GM23338 (cell line): Measurements from ENCODE around the gene DYNLL2.

ENCODE experiments used
- CTCF ChIP-seq, 2 experiments: fragments of 200-600 bp in 1 of 2; sonication (generic) in 1 of 2; conservative IDR thresholded peaks; 2 replicates each; pipeline versions ENCODE4 v1.5.1 to v1.6.1; 2016 to 2017; ENCODE audit warnings: antibody characterized with exemption in 2 of 2, low read depth in 2 of 2, mild to moderate bottlenecking in 2 of 2, moderate library complexity in 1 of 2
- EZH2 ChIP-seq: fragments of 200-600 bp; sonication (generic); IDR thresholded peaks from one replicate; pipeline ENCODE4 v1.8.0; 2017; ENCODE audit warnings: antibody characterized with exemption, mild to moderate bottlenecking, low read depth; ENCODE audit not compliant: unreplicated experiment
- EZH2phosphoT487 ChIP-seq: fragments of 200-600 bp; sonication (generic); IDR thresholded peaks from one replicate; pipeline ENCODE4 v1.8.1; 2018; ENCODE audit warnings: antibody characterized with exemption; ENCODE audit not compliant: unreplicated experiment
- POLR2AphosphoS5 ChIP-seq: IDR thresholded peaks from 2 replicates; pipeline ENCODE4 v1.6.1; 2016; ENCODE audit warnings: antibody characterized with exemption, low read depth
- REST ChIP-seq: IDR thresholded peaks from one replicate; pipeline ENCODE4 v1.6.1; 2018; ENCODE audit warnings: antibody characterized with exemption; ENCODE audit not compliant: unreplicated experiment
- ZNF114 ChIP-seq: fragments of 250-450 bp; sonication (Bioruptor Pico); IDR thresholded peaks from 2 replicates; pipeline ENCODE4 v1.5.0; 2020; ENCODE audit warnings: mild to moderate bottlenecking, moderate library complexity
- ZNF331 ChIP-seq: fragments of 250-450 bp; sonication (Bioruptor Pico); IDR thresholded peaks from 2 replicates; pipeline ENCODE4 v1.5.0; 2020; ENCODE audit warnings: low read depth, mild to moderate bottlenecking, moderate library complexity
- TF ChIP-seq, protein P1 (sequence below): fragments of 250-450 bp; sonication (Bioruptor Pico); IDR thresholded peaks from 2 replicates; pipeline ENCODE4 v1.5.0; 2020; ENCODE audit warnings: mild to moderate bottlenecking, moderate library complexity

DNA sequence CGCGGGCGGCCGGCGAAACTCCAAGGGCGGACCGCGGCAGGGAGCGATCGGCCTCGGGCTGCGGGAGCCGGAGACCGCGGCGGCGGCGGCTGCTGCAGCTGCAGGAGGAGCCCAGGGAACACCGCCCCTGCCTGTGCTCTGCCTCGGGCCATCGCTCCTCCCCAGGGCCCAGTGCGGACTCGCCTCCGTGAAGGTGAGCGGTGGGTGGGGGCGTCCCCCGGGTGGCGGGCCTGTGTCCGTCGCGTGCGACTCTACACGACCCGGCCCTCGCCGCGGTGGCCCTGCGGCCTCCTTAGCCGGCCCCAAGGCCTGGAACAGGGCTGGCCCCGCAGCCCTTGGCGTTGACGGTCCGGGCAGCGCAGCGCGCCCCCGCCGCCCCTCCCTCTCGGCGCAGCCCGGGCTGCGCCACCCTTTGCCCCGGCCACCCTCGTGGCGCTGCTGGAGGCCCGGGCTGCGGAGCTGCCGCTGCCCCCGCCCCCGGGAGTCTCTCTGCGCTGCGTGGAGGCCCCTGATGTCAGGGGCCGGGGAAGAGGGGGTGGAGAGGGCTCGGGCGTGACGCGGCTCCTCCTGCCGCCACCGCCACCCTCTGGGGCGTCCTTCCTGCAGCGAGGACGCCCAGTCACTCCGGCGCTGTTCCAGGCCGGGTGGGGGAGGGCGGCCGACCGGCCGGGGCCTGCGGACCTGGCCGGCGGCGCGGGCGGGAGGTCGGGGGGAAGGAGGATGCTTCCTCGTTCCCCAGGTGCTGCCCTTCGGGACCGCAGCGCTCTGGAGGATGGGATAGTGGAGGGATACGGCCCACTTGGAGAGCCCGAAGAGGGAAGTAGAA lies 485 bp downstream of the DYNLL2 start:
- no peak for TF ChIP-seq POLR2AphosphoS5
- TF ChIP-seq, protein P1, sequence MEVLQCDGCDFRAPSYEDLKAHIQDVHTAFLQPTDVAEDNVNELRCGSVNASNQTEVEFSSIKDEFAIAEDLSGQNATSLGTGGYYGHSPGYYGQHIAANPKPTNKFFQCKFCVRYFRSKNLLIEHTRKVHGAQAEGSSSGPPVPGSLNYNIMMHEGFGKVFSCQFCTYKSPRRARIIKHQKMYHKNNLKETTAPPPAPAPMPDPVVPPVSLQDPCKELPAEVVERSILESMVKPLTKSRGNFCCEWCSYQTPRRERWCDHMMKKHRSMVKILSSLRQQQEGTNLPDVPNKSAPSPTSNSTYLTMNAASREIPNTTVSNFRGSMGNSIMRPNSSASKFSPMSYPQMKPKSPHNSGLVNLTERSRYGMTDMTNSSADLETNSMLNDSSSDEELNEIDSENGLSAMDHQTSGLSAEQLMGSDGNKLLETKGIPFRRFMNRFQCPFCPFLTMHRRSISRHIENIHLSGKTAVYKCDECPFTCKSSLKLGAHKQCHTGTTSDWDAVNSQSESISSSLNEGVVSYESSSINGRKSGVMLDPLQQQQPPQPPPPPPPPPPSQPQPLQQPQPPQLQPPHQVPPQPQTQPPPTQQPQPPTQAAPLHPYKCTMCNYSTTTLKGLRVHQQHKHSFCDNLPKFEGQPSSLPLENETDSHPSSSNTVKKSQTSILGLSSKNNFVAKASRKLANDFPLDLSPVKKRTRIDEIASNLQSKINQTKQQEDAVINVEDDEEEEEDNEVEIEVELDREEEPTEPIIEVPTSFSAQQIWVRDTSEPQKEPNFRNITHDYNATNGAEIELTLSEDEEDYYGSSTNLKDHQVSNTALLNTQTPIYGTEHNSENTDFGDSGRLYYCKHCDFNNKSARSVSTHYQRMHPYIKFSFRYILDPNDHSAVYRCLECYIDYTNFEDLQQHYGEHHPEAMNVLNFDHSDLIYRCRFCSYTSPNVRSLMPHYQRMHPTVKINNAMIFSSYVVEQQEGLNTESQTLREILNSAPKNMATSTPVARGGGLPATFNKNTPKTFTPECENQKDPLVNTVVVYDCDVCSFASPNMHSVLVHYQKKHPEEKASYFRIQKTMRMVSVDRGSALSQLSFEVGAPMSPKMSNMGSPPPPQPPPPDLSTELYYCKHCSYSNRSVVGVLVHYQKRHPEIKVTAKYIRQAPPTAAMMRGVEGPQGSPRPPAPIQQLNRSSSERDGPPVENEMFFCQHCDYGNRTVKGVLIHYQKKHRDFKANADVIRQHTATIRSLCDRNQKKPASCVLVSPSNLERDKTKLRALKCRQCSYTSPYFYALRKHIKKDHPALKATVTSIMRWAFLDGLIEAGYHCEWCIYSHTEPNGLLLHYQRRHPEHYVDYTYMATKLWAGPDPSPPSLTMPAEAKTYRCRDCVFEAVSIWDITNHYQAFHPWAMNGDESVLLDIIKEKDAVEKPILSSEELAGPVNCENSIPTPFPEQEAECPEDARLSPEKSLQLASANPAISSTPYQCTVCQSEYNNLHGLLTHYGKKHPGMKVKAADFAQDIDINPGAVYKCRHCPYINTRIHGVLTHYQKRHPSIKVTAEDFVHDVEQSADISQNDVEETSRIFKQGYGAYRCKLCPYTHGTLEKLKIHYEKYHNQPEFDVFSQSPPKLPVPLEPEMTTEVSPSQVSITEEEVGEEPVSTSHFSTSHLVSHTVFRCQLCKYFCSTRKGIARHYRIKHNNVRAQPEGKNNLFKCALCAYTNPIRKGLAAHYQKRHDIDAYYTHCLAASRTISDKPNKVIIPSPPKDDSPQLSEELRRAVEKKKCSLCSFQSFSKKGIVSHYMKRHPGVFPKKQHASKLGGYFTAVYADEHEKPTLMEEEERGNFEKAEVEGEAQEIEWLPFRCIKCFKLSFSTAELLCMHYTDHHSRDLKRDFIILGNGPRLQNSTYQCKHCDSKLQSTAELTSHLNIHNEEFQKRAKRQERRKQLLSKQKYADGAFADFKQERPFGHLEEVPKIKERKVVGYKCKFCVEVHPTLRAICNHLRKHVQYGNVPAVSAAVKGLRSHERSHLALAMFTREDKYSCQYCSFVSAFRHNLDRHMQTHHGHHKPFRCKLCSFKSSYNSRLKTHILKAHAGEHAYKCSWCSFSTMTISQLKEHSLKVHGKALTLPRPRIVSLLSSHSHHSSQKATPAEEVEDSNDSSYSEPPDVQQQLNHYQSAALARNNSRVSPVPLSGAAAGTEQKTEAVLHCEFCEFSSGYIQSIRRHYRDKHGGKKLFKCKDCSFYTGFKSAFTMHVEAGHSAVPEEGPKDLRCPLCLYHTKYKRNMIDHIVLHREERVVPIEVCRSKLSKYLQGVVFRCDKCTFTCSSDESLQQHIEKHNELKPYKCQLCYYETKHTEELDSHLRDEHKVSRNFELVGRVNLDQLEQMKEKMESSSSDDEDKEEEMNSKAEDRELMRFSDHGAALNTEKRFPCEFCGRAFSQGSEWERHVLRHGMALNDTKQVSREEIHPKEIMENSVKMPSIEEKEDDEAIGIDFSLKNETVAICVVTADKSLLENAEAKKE (CRISPR knock-in tag), result no peak
- no peak for TF ChIP-seq CTCF (conservative IDR thresholded peaks at IDR 0.05; ENCODE audit: low read depth in 2 of 2)
- no peak for TF ChIP-seq EZH2
- no peak for TF ChIP-seq REST
- no peak for TF ChIP-seq ZNF114 (CRISPR knock-in tag)
- no peak for TF ChIP-seq EZH2phosphoT487
- TF ChIP-seq ZNF331 (CRISPR knock-in tag), result no peak
